SU-DHL-6 (cell line): ENCODE data around the gene GUCY1B1.

Experiments used
- EZH2phosphoT487 ChIP-seq: fragments of 200-600 bp; sonication (generic), shearing (Covaris generic); conservative IDR thresholded peaks from 2 replicates; pipeline ENCODE4 v1.6.1; 2018; ENCODE audit warnings: mild to moderate bottlenecking, antibody characterized with exemption, low read length, moderate library complexity, mixed read lengths
- TF ChIP-seq, protein P1 (sequence below): fragments of 200-600 bp; sonication (generic); IDR thresholded peaks from one replicate; pipeline ENCODE4 v1.5.1; 2017; ENCODE audit warnings: antibody characterized with exemption, mild to moderate bottlenecking, low read length, moderate library complexity; ENCODE audit not compliant: insufficient read depth, poor library complexity, severe bottlenecking

DNA sequence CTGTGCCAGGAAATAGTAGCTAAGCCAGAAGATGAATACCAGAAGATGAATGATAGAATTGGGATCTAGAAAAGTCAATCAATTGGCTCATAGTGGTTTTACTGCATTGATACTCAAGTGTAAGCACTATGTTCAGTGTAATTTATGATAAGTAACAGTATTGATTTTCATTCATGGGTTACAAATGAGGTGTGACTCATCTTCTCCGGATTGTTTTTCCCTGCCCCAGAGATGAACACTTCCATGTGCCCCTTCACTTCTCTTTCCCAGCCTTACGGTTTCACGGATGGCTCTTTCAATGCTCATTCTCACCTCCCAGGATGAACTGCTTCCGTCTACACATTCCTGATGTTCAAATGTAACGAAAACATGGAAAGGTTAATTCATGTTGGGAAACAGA, 9.8 kb upstream of the GUCY1B1 start:
- TF ChIP-seq, protein P1, sequence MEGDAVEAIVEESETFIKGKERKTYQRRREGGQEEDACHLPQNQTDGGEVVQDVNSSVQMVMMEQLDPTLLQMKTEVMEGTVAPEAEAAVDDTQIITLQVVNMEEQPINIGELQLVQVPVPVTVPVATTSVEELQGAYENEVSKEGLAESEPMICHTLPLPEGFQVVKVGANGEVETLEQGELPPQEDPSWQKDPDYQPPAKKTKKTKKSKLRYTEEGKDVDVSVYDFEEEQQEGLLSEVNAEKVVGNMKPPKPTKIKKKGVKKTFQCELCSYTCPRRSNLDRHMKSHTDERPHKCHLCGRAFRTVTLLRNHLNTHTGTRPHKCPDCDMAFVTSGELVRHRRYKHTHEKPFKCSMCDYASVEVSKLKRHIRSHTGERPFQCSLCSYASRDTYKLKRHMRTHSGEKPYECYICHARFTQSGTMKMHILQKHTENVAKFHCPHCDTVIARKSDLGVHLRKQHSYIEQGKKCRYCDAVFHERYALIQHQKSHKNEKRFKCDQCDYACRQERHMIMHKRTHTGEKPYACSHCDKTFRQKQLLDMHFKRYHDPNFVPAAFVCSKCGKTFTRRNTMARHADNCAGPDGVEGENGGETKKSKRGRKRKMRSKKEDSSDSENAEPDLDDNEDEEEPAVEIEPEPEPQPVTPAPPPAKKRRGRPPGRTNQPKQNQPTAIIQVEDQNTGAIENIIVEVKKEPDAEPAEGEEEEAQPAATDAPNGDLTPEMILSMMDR, result no peak
- no peak for TF ChIP-seq EZH2phosphoT487
